ENCODE data around the gene EPHA1. TPM values are rescaled to one million over a fixed set of nuclear protein-coding genes. Genes with fewer than 3 reads are reported as not detected.
A peak's percentile ranks its signal among the peaks of the same experiment; 100 is the strongest.

The EPHA1 gene
- total and polyA plus RNA-seq, 2 donors (not counting 3 experiments of a cell fraction or from before 2014, with no cell fraction given), result 0.07 TPM; not detected in 1

DNA sequence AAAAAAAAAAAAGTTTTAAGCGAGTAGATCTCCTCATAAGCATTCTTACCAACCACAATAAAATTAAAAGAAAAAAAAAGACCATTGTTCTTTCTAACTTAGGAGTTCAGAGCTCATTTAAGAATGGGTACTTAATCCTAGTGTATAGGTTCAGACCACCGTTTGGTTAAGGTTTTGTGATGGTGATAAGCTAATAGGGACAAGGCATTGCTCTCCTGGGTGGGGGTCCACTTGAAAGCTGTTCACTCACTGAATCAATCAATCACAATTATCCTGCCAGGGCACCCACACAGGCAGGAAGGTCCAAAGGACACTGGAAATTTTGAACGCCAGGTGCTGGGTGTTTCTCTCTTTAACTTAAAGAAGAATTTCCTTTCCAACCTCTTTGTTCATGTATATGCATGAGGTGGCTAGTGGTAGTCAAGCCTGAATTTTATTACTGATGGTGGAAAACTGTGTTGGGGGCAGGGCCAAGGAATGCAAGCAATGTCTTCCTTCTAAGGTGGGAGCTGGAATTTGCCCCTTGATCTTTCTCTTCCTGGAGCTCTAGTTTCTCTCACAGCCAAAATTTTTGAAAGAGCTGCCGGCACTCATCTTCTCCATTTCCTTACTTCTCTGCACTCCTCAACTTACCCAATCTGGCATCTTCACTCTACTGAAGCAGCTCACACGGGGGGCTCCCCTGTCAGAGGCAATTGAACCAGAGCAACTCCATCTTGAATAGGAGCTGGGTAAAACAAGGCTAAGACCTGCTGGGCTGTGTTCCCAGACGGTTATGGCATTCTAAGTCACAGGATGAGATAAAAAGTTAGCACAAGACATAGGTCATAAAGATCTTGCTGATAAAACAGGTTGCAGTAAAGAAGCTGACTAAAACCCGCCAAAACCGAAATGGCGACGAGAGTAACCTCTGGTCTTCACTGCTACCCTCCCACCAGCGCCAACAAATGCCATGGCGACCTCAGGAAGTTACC, 38.7 kb downstream of the EPHA1 start:
- H2AFZ ChIP-seq (ENCODE audit: low read depth, low read length), result no peak overlapping the region
- no peaks in the 10 kb centered on the region for H3K9me1 ChIP-seq (replicated peaks; ENCODE audit: control insufficient read depth, extremely low read depth, insufficient read depth, low read length)
- H3K27ac ChIP-seq (ENCODE audit: insufficient read depth, low read depth, low read length), result no peak overlapping the region
- intact Hi-C loops (cut with micrococcal nuclease), result loop anchor here (2.0 kb wide), 1 partner anchor 21 kb away; no protein-coding TSS in a partner anchor
- no peaks in the 10 kb centered on the region for H3K9me3 ChIP-seq (replicated peaks; ENCODE audit: control insufficient read depth, insufficient read depth, low read length)
- no peak for DNase-seq (ENCODE audit: low read depth, low spot score)
- ChIA-PET CTCF (interaction anchor here (0.6 to 2.7 kb wide), 5 partner anchors 10 to 129 kb away, joined by 3 to 21 read pairs (median 4); no protein-coding TSS in a partner anchor), POLR2A (interaction anchor here (0.6 to 1.0 kb wide), 2 partner anchors 10 to 61 kb away, joined by 3 to 5 read pairs; no protein-coding TSS in a partner anchor)
- no peak overlapping the region for H3K4me3 ChIP-seq (replicated peaks in 1 of 3; ENCODE audit: insufficient read depth in 1 of 3, low read depth in 1 of 3, low read length in 3 of 3)
- TF ChIP-seq, protein P1, sequence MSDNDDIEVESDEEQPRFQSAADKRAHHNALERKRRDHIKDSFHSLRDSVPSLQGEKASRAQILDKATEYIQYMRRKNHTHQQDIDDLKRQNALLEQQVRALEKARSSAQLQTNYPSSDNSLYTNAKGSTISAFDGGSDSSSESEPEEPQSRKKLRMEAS (IDR thresholded peaks at IDR 0.05; ENCODE audit: insufficient read depth, insufficient read length), result no peak
- TF ChIP-seq FOS (IDR thresholded peaks at IDR 0.05; ENCODE audit: borderline replicate concordance, insufficient read depth, low read length) (no peak), EZH2 (IDR thresholded peaks at IDR 0.05; ENCODE audit: borderline replicate concordance, low read depth, low read length, severe bottlenecking) (no peak), POLR2AphosphoS5 (IDR thresholded peaks at IDR 0.05; ENCODE audit: insufficient read depth, low read depth, low read length) (no peak), POLR2A (IDR thresholded peaks at IDR 0.05; ENCODE audit: low read depth, low read length) (no peak), GATA2 (IDR thresholded peaks at IDR 0.05; ENCODE audit: insufficient read depth, insufficient read length, low read depth, low read length) (peak; percentile 33)
- TF ChIP-seq, protein P2, sequence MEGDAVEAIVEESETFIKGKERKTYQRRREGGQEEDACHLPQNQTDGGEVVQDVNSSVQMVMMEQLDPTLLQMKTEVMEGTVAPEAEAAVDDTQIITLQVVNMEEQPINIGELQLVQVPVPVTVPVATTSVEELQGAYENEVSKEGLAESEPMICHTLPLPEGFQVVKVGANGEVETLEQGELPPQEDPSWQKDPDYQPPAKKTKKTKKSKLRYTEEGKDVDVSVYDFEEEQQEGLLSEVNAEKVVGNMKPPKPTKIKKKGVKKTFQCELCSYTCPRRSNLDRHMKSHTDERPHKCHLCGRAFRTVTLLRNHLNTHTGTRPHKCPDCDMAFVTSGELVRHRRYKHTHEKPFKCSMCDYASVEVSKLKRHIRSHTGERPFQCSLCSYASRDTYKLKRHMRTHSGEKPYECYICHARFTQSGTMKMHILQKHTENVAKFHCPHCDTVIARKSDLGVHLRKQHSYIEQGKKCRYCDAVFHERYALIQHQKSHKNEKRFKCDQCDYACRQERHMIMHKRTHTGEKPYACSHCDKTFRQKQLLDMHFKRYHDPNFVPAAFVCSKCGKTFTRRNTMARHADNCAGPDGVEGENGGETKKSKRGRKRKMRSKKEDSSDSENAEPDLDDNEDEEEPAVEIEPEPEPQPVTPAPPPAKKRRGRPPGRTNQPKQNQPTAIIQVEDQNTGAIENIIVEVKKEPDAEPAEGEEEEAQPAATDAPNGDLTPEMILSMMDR (IDR thresholded peaks at IDR 0.05; ENCODE audit: extremely low read depth in 1 of 2, insufficient read depth in 1 of 2, low read depth in 1 of 2, low read length in 2 of 2), result no peak
- peaks cover 18% of the 10 kb centered on the region for H3K4me1 ChIP-seq (ENCODE audit: control insufficient read depth, extremely low read depth, insufficient read depth, low read length)
- H3K9ac ChIP-seq (replicated peaks; ENCODE audit: extremely low read depth, insufficient read depth, low read length), result no peak overlapping the region
- H3K79me2 ChIP-seq (ENCODE audit: control insufficient read depth, insufficient read depth, low read length), result no peaks in the 10 kb centered on the region
- no peak overlapping the region for H3K4me2 ChIP-seq (ENCODE audit: insufficient read depth, low read length)
- no TSS peak for BruUV-seq (replicated peaks)
- peaks cover 0 to 8% of the 10 kb centered on the region in 2 experiments for H3K27me3 ChIP-seq (ENCODE audit: control insufficient read depth in 2 of 2, insufficient read depth in 2 of 2, low read length in 2 of 2)
- FAIRE-seq, result no peak
- H4K20me1 ChIP-seq (replicated peaks; ENCODE audit: control insufficient read depth, extremely low read depth, insufficient read depth, low read length), result no peaks in the 10 kb centered on the region
- H3K36me3 ChIP-seq (ENCODE audit: control insufficient read depth in 2 of 2, extremely low read depth in 1 of 2, insufficient read depth in 2 of 2, low read length in 2 of 2), result no peaks in the 10 kb centered on the region
- dilution Hi-C loops (cut with MboI; ENCODE audit: extremely low pct_ligation_motif_present, low sequenced_read_pairs), result no loop called here

All from endothelial cell of umbilical vein (primary cell).